T-helper 2 cell treated with Interferon-gamma antibody and Interleukin-4, amounts not matched to agents 100 ng/mL and 5 ng/mL, for 36 hours (primary cell): ENCODE measurements around the gene SPRTN. TPM values are rescaled to one million over a fixed set of nuclear protein-coding genes. Genes with fewer than 3 reads are reported as not detected.

Experiments used
- intact Hi-C: fragments of 100-400 bp; cut with micrococcal nuclease; formaldehyde crosslinking; loops from one replicate; pipeline ENCODE4 v1.15.1; 2023
- total RNA-seq: library from RNA; stranded (reverse); gene quantifications from 2 replicates; pipeline ENCODE4 v1.2.3, GENCODE V29; 2022

Gene SPRTN
- total RNA-seq, 1 donor from 2014 or later = 16.7 TPM

GRCh38 chr1:231374394-231374793, 36.3 kb downstream of the SPRTN start:
- intact Hi-C loops = no loop called here

GRCh38 chr1:231376101-231376500, 38.0 kb downstream of the SPRTN start:
- intact Hi-C loops = loop anchor here (5.0 kb wide), 1 partner anchor 46 kb away; the partner anchor contains the start of gene EGLN1

- intact Hi-C loops = loop anchor here (5.0 kb wide), 1 partner anchor 45 kb away; the partner anchor contains the start of gene EGLN1
Observed at GRCh38 chr1:231376875-231377549, 38.9 kb downstream of the SPRTN start.

GRCh38 chr1:231381729-231382128, 43.6 kb downstream of the SPRTN start:
- intact Hi-C loops = no loop called here

GRCh38 chr1:231382426-231382825, 44.3 kb downstream of the SPRTN start:
- intact Hi-C loops = no loop called here

- intact Hi-C loops = no loop called here
Observed at GRCh38 chr1:231383159-231383860, 45.2 kb downstream of the SPRTN start.

- intact Hi-C loops = no loop called here
Observed at GRCh38 chr1:231384696-231385415, 46.8 kb downstream of the SPRTN start.

- intact Hi-C loops = no loop called here
Observed at GRCh38 chr1:231385416-231385748, 47.3 kb downstream of the SPRTN start.

GRCh38 chr1:231386466-231386865, 48.4 kb downstream of the SPRTN start:
- intact Hi-C loops = no loop called here

- intact Hi-C loops = no loop called here
Observed at GRCh38 chr1:231387770-231388669, 49.9 kb downstream of the SPRTN start.

- intact Hi-C loops = no loop called here
Observed at GRCh38 chr1:231390071-231390470, 52.0 kb downstream of the SPRTN start.

GRCh38 chr1:231392389-231393131, 54.5 kb downstream of the SPRTN start:
- intact Hi-C loops = no loop called here

- intact Hi-C loops = no loop called here
Observed at GRCh38 chr1:231393668-231394067, 55.6 kb downstream of the SPRTN start.

- intact Hi-C loops = no loop called here
Observed at GRCh38 chr1:231395076-231395997, 57.2 kb downstream of the SPRTN start.

GRCh38 chr1:231395998-231396390, 57.9 kb downstream of the SPRTN start:
- intact Hi-C loops = no loop called here

- intact Hi-C loops = no loop called here
Observed at GRCh38 chr1:231396643-231397042, 58.5 kb downstream of the SPRTN start.

- intact Hi-C loops = no loop called here
Observed at GRCh38 chr1:231397886-231398671, 60.0 kb downstream of the SPRTN start.

- intact Hi-C loops = no loop called here
Observed at GRCh38 chr1:231401478-231401877, 63.4 kb downstream of the SPRTN start.

- intact Hi-C loops = no loop called here
Observed at GRCh38 chr1:231404318-231404717, 66.2 kb downstream of the SPRTN start.
